ENCODE data around the gene PRR30.

DNA sequence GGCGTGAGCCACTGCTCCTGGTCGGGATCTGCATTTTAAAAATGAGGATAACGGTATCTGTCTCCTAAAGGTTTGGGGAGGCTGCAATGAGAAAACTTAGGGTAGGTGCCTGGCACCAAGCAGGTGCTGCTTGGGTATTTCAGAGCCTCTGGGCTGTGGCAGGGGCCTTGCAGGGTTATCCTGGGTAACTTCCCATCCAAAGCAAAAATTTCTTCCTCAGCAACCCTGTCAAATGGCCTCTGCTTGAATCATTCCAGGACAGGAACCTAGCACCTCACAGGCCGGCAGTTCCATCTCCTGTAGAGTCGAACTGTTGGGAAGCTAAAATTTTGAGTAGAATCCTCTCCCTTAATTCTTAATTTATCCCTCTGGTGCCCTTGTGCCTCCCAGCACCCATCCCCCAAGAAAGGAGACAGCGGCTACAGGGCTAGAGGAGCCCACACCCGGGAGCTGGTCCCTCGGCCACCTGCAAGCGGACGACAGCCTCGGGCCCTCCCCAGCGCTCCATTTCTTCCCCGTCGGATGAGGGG, 21.1 kb downstream of the PRR30 start:
- no peak for TF ChIP-seq SIN3A (IDR thresholded peaks at IDR 0.05; ENCODE audit: borderline replicate concordance, insufficient read depth, low read length)
- TF ChIP-seq POLR2AphosphoS5 (IDR thresholded peaks at IDR 0.05; ENCODE audit: low read depth, low read length) = no peak
- TF ChIP-seq, protein P1, sequence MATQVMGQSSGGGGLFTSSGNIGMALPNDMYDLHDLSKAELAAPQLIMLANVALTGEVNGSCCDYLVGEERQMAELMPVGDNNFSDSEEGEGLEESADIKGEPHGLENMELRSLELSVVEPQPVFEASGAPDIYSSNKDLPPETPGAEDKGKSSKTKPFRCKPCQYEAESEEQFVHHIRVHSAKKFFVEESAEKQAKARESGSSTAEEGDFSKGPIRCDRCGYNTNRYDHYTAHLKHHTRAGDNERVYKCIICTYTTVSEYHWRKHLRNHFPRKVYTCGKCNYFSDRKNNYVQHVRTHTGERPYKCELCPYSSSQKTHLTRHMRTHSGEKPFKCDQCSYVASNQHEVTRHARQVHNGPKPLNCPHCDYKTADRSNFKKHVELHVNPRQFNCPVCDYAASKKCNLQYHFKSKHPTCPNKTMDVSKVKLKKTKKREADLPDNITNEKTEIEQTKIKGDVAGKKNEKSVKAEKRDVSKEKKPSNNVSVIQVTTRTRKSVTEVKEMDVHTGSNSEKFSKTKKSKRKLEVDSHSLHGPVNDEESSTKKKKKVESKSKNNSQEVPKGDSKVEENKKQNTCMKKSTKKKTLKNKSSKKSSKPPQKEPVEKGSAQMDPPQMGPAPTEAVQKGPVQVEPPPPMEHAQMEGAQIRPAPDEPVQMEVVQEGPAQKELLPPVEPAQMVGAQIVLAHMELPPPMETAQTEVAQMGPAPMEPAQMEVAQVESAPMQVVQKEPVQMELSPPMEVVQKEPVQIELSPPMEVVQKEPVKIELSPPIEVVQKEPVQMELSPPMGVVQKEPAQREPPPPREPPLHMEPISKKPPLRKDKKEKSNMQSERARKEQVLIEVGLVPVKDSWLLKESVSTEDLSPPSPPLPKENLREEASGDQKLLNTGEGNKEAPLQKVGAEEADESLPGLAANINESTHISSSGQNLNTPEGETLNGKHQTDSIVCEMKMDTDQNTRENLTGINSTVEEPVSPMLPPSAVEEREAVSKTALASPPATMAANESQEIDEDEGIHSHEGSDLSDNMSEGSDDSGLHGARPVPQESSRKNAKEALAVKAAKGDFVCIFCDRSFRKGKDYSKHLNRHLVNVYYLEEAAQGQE (IDR thresholded peaks at IDR 0.05; ENCODE audit: insufficient read depth in 1 of 2, low read depth in 2 of 2, low read length in 2 of 2) = no peak

Data from PFSK-1 (cell line).